SK-N-SH (cell line): ENCODE data around the gene SNX2. TPM values are rescaled to one million over a fixed set of nuclear protein-coding genes. Genes with fewer than 3 reads are reported as not detected.

Source experiments
- CTCF ChIA-PET: fragments of 300-600, 350-600 bp; formaldehyde crosslinking; extraction: SDS; loops from one replicate; lab custom pipeline; 2021; lab: Yijun Ruan, JAX
- POLR2A ChIA-PET: fragments of 350-600 bp; sonication (Branson Sonifier 250); formaldehyde crosslinking; extraction: SDS; loops from one replicate; lab custom pipeline; 2020; ENCODE audit warnings: antibody characterized with exemption, inconsistent platforms; lab: Yijun Ruan, JAX
- DNase-seq: peaks from one replicate; pipeline ENCODE4 v3.0.0; 2012
- H2AFZ ChIP-seq: fragments of 200-600 bp; sonication (generic); 2 replicates; pipeline ENCODE4 v1.8.1; 2016; ENCODE audit warnings: antibody characterized with exemption, mild to moderate bottlenecking, low read depth
- H3F3A ChIP-seq: fragments of 200-600 bp; sonication (generic); replicated peaks from 2 replicates; pipeline ENCODE3; 2016; ENCODE audit warnings: antibody characterized with exemption, mild to moderate bottlenecking; ENCODE audit not compliant: insufficient read depth
- H3K27ac ChIP-seq, 2 experiments: fragments of 200-500 bp in 1 of 2; fragments of 200-600 bp in 1 of 2; sonication (Bioruptor generic) in 1 of 2; sonication (generic), shearing (Covaris generic) in 1 of 2; 2 replicates each; pipeline versions ENCODE4 v1.5.1 to v1.6.1; 2014 to 2016; ENCODE audit warnings: low read depth in 2 of 2, inconsistent platforms in 1 of 2, low read length in 1 of 2, mild to moderate bottlenecking in 1 of 2, mixed read lengths in 1 of 2
- H3K27me3 ChIP-seq: fragments of 200-600 bp; sonication (generic), shearing (Covaris generic); 2 replicates; pipeline ENCODE4 v1.6.1; 2016; ENCODE audit warnings: mixed run types; ENCODE audit not compliant: insufficient read depth
- H3K36me3 ChIP-seq, 2 experiments: fragments of 200-500 bp in 1 of 2; fragments of 200-600 bp in 1 of 2; sonication (Bioruptor generic) in 1 of 2; sonication (generic) in 1 of 2; replicated peaks in 1 of 2; 2 replicates each; pipeline versions ENCODE3 to v1.5.1; 2014 to 2016; ENCODE audit warnings: low read length in 1 of 2, mild to moderate bottlenecking in 1 of 2; ENCODE audit not compliant: insufficient read depth in 2 of 2, control insufficient read depth in 1 of 2
- H3K4me1 ChIP-seq, 2 experiments: fragments of 200-500 bp in 1 of 2; fragments of 200-600 bp in 1 of 2; sonication (Bioruptor generic) in 1 of 2; sonication (generic), shearing (Covaris generic) in 1 of 2; 2 replicates each; pipeline versions ENCODE4 v1.5.1 to v1.6.1; 2014 to 2016; ENCODE audit warnings: low read depth in 1 of 2, low read length in 1 of 2, mixed run types in 1 of 2; ENCODE audit not compliant: insufficient read depth in 2 of 2, control insufficient read depth in 1 of 2
- H3K4me2 ChIP-seq: fragments of 200-600 bp; sonication (generic), shearing (Covaris generic); 2 replicates; pipeline ENCODE4 v1.6.1; 2017; ENCODE audit warnings: mixed run types
- H3K4me3 ChIP-seq, 2 experiments: fragments of 200-500 bp in 1 of 2; fragments of 200-600 bp in 1 of 2; sonication (Bioruptor generic) in 1 of 2; sonication (generic), shearing (Covaris generic) in 1 of 2; 2 replicates each; pipeline versions ENCODE4 v1.5.1 to v1.8.1; 2014 to 2016; ENCODE audit warnings: low read depth in 2 of 2, inconsistent platforms in 1 of 2, low read length in 1 of 2, mild to moderate bottlenecking in 1 of 2, mixed read lengths in 1 of 2, moderate library complexity in 1 of 2
- H3K79me2 ChIP-seq: fragments of 200-600 bp; sonication (generic); 2 replicates; pipeline ENCODE4 v1.8.1; 2017; ENCODE audit warnings: mild to moderate bottlenecking; ENCODE audit not compliant: insufficient read depth
- H3K9ac ChIP-seq: fragments of 200-600 bp; sonication (generic); 2 replicates; pipeline ENCODE4 v1.6.1; 2017; ENCODE audit warnings: mixed run types
- H3K9me2 ChIP-seq: fragments of 200-600 bp; sonication (generic); 2 replicates; pipeline ENCODE4 v1.6.1; 2017; ENCODE audit warnings: mixed run types
- H3K9me3 ChIP-seq: fragments of 200-600 bp; sonication (generic); 2 replicates; pipeline ENCODE4 v1.6.1; 2017; ENCODE audit warnings: mixed run types, mild to moderate bottlenecking, moderate library complexity
- H4K20me1 ChIP-seq: fragments of 200-600 bp; sonication (generic); 2 replicates; pipeline ENCODE4 v1.6.1; 2017; ENCODE audit warnings: mild to moderate bottlenecking, mixed run types; ENCODE audit not compliant: insufficient read depth
- CTCF ChIP-seq: fragments of 200-600 bp; sonication (generic); IDR thresholded peaks from 2 replicates; pipeline ENCODE4 v1.6.1; 2017; ENCODE audit warnings: antibody characterized with exemption, mild to moderate bottlenecking, moderate library complexity
- ELF1 ChIP-seq: IDR thresholded peaks from 2 replicates; pipeline ENCODE4 v1.4.0; 2012
- FOSL2 ChIP-seq: IDR thresholded peaks from 2 replicates; pipeline ENCODE4 v1.4.0; 2012; ENCODE audit warnings: low read depth, mild to moderate bottlenecking, moderate library complexity, borderline replicate concordance
- FOXM1 ChIP-seq: IDR thresholded peaks from 2 replicates; pipeline ENCODE4 v1.4.0; 2012; ENCODE audit warnings: low read depth, mild to moderate bottlenecking
- SMC3 ChIP-seq: IDR thresholded peaks from 2 replicates; pipeline ENCODE4 v1.6.1; 2012; ENCODE audit warnings: low read depth, low read length, improper control_type of control experiment
- TEAD4 ChIP-seq: IDR thresholded peaks from 2 replicates; pipeline ENCODE4 v1.4.0; 2012; ENCODE audit warnings: mild to moderate bottlenecking, borderline replicate concordance; ENCODE audit not compliant: insufficient read depth
- USF1 ChIP-seq: IDR thresholded peaks from 2 replicates; pipeline ENCODE4 v1.4.0; 2012; ENCODE audit warnings: low read depth, borderline replicate concordance
- WGBS: methylation state at CpG from one replicate; pipeline ENCODE4 v1.1.6; 2017; ENCODE audit warnings: low lambda C conversion rate; 5-methylcytosine and 5-hydroxymethylcytosine counted together
- polyA plus RNA-seq, 3 experiments: library from polyadenylated mRNA; depleted of rRNA; stranded (reverse); fragments of >200 nt; gene quantifications; 2 replicates each; pipeline ENCODE4 v1.2.3, GENCODE V29; 2012

The SNX2 gene
- polyA plus RNA-seq, 1 of the 3 experiments (the other 2 are of a cell fraction): 17.4 TPM

GRCh38 chr5:122831984-122832383 is 57.1 kb downstream of the SNX2 start:
- no peaks in the 10 kb centered on the region for H3K9me3 ChIP-seq
- ChIA-PET POLR2A (no interaction called here), CTCF (no interaction called here)
- H2AFZ ChIP-seq: no peak overlapping the region
- no peak overlapping the region for H3K4me2 ChIP-seq
- H3K27me3 ChIP-seq: no peaks in the 10 kb centered on the region
- no peaks in the 10 kb centered on the region for H3K4me1 ChIP-seq
- peaks cover 7% of the 10 kb centered on the region for H3F3A ChIP-seq
- H3K36me3 ChIP-seq: peaks cover 18 to 34% of the 10 kb centered on the region in 2 experiments
- H4K20me1 ChIP-seq: no peaks in the 10 kb centered on the region
- no peak overlapping the region for H3K4me3 ChIP-seq
- DNase-seq: no peak
- H3K79me2 ChIP-seq: no peaks in the 10 kb centered on the region
- no peak overlapping the region for H3K27ac ChIP-seq
- H3K9ac ChIP-seq: no peak overlapping the region
- no peaks in the 10 kb centered on the region for H3K9me2 ChIP-seq
- WGBS: 95% methylated on average over 1 of the region's 1 CpG
- TF ChIP-seq TEAD4 (no peak), CTCF (no peak), FOXM1 (no peak), FOSL2 (no peak), USF1 (no peak), SMC3 (no peak), ELF1 (no peak)

GRCh38 chr5:122835681-122836080 is 60.8 kb downstream of the SNX2 start:
- TF ChIP-seq FOSL2: no peak
- peak; percentile 16; the same call in 1 of the 2 replicates for TF ChIP-seq CTCF
- Histone ChIP-seq H3F3A (peaks cover 7% of the 10 kb centered on the region), H3K27ac (no peak overlapping the region), H3K27me3 (no peaks in the 10 kb centered on the region), H2AFZ (no peak overlapping the region), H3K4me3 (no peak overlapping the region), H3K9ac (no peak overlapping the region), H4K20me1 (no peaks in the 10 kb centered on the region), H3K9me2 (no peaks in the 10 kb centered on the region), H3K4me1 (no peaks in the 10 kb centered on the region), H3K79me2 (no peaks in the 10 kb centered on the region), H3K9me3 (no peaks in the 10 kb centered on the region), H3K4me2 (no peak overlapping the region), H3K36me3 (no peaks in the 10 kb centered on the region)
- ChIA-PET CTCF (no interaction called here), POLR2A (no interaction called here)
- DNase-seq: no peak
- 82% methylated on average over 1 of the region's 1 CpG for WGBS
